ENCODE measurements around the gene ZBED4. TPM values are rescaled to one million over a fixed set of nuclear protein-coding genes. Genes with fewer than 3 reads are reported as not detected.

ZBED4 gene
- total and polyA plus RNA-seq, 2 of the 13 experiments (the other 11 are each of a cell fraction or from before 2014, with no cell fraction given), result 5.4 to 9.6 TPM

- TF ChIP-seq, protein P1, sequence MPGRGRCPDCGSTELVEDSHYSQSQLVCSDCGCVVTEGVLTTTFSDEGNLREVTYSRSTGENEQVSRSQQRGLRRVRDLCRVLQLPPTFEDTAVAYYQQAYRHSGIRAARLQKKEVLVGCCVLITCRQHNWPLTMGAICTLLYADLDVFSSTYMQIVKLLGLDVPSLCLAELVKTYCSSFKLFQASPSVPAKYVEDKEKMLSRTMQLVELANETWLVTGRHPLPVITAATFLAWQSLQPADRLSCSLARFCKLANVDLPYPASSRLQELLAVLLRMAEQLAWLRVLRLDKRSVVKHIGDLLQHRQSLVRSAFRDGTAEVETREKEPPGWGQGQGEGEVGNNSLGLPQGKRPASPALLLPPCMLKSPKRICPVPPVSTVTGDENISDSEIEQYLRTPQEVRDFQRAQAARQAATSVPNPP (CRISPR knock-in tag; IDR thresholded peaks at IDR 0.05), result no peak
- TF ChIP-seq PRPF4 (IDR thresholded peaks at IDR 0.05; ENCODE audit: low read depth, low read length, poor library complexity, severe bottlenecking) (no peak), ZBTB7B (CRISPR knock-in tag; IDR thresholded peaks at IDR 0.05) (peak; percentile 95), RFXANK (CRISPR knock-in tag; IDR thresholded peaks at IDR 0.05) (no peak), ZNF180 (CRISPR knock-in tag; IDR thresholded peaks at IDR 0.05; ENCODE audit: borderline replicate concordance, low read depth) (no peak), DZIP1 (CRISPR knock-in tag; IDR thresholded peaks at IDR 0.05) (no peak), RCOR2 (CRISPR knock-in tag; IDR thresholded peaks at IDR 0.05) (no peak), TSC22D2 (CRISPR knock-in tag; IDR thresholded peaks at IDR 0.05; ENCODE audit: borderline replicate concordance) (0 out of 2 replicates have a peak, but pooled peaks have one; percentile 45), HOXA7 (CRISPR knock-in tag; IDR thresholded peaks at IDR 0.05) (no peak), SUZ12 (IDR thresholded peaks at IDR 0.05; ENCODE audit: low read depth, low read length) (no peak), POGZ (CRISPR knock-in tag; IDR thresholded peaks at IDR 0.05) (no peak), CENPX (CRISPR knock-in tag; IDR thresholded peaks at IDR 0.05) (no peak), MIER2 (CRISPR knock-in tag; IDR thresholded peaks at IDR 0.05) (no peak), ZNF501 (CRISPR knock-in tag; IDR thresholded peaks at IDR 0.05) (peak; percentile 92), SP2 (CRISPR knock-in tag; IDR thresholded peaks at IDR 0.05) (peak; percentile 60), ARNT2 (CRISPR knock-in tag; IDR thresholded peaks at IDR 0.05; ENCODE audit: low read depth) (peak; percentile 71; the same call in 1 of the 2 replicates), ZNF530 (CRISPR knock-in tag; IDR thresholded peaks at IDR 0.05; ENCODE audit: low read depth) (no peak), HNF4A (CRISPR knock-in tag; IDR thresholded peaks at IDR 0.05) (peak; percentile 37; the same call in 1 of the 2 replicates)
- TF ChIP-seq, protein P2, sequence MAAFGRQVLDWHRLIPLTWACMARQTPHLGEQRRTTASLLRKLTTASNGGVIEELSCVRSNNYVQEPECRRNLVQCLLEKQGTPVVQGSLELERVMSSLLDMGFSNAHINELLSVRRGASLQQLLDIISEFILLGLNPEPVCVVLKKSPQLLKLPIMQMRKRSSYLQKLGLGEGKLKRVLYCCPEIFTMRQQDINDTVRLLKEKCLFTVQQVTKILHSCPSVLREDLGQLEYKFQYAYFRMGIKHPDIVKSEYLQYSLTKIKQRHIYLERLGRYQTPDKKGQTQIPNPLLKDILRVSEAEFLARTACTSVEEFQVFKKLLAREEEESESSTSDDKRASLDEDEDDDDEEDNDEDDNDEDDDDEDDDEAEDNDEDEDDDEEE (CRISPR knock-in tag; IDR thresholded peaks at IDR 0.05), result no peak
- TF ChIP-seq, protein P3, sequence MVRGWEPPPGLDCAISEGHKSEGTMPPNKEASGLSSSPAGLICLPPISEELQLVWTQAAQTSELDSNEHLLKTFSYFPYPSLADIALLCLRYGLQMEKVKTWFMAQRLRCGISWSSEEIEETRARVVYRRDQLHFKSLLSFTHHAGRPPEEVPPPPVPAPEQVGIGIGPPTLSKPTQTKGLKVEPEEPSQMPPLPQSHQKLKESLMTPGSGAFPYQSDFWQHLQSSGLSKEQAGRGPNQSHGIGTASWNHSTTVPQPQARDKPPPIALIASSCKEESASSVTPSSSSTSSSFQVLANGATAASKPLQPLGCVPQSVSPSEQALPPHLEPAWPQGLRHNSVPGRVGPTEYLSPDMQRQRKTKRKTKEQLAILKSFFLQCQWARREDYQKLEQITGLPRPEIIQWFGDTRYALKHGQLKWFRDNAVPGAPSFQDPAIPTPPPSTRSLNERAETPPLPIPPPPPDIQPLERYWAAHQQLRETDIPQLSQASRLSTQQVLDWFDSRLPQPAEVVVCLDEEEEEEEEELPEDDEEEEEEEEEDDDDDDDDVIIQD (CRISPR knock-in tag; IDR thresholded peaks at IDR 0.05; ENCODE audit: low read depth), result 0 out of 2 replicates have a peak, but pooled peaks have one; percentile 24
These were observed 84.3 kb downstream of the ZBED4 start (continued) for GRCh38 chr22:49937758-49938564.

Data from HepG2 (cell line).